CD4-positive, alpha-beta T cell treated with Interleukin-10 for 1 hour (primary cell): ENCODE measurements around the gene ABCA13.
"Not testable (repeated sequence)": the region's sequence is repeated elsewhere in the genome, so short reads cannot be mapped to it uniquely, and the experiment has no call there.

Source experiments
- DNase-seq: peaks from one replicate; pipeline ENCODE4 v3.0.0-alpha.2; 2020

ABCA13 gene

GRCh38 chr7:48171202-48171601, at the start of gene ABCA13:
Gene ABCA13 (plus strand): TSS chr7:48171458. CDS start chr7:48171484, 26 bp downstream.
- no peak for DNase-seq

- DNase-seq, result no peak
These were observed 45.2 kb upstream of the ABCA13 start for GRCh38 chr7:48126037-48126436.

GRCh38 chr7:48130658-48131108, 40.6 kb upstream of the ABCA13 start:
- DNase-seq, result no peak

GRCh38 chr7:48132792-48133191, 38.5 kb upstream of the ABCA13 start:
- no peak for DNase-seq

GRCh38 chr7:48139459-48139858, 31.8 kb upstream of the ABCA13 start:
- DNase-seq, result no peak

GRCh38 chr7:48140001-48140681, 31.1 kb upstream of the ABCA13 start:
- DNase-seq, result no peak

- DNase-seq, result no peak
These were observed 29.7 kb upstream of the ABCA13 start for GRCh38 chr7:48141521-48141920.

GRCh38 chr7:48144291-48144768, 26.9 kb upstream of the ABCA13 start:
- no peak for DNase-seq

GRCh38 chr7:48147078-48147591, 24.1 kb upstream of the ABCA13 start:
- no peak for DNase-seq

GRCh38 chr7:48147690-48148089, 23.6 kb upstream of the ABCA13 start:
- DNase-seq, result not testable (repeated sequence)

- DNase-seq, result no peak
These were observed 22.9 kb upstream of the ABCA13 start for GRCh38 chr7:48148311-48148710.

- no peak for DNase-seq
These were observed 22.2 kb upstream of the ABCA13 start for GRCh38 chr7:48149058-48149457.

- DNase-seq, result no peak
These were observed 21.2 kb upstream of the ABCA13 start for GRCh38 chr7:48150086-48150485.

- peak; percentile 37 for DNase-seq
These were observed 16.4 kb upstream of the ABCA13 start for GRCh38 chr7:48154792-48155413.

GRCh38 chr7:48158404-48158803, 12.9 kb upstream of the ABCA13 start:
- no peak for DNase-seq

- no peak for DNase-seq
These were observed 9.7 kb upstream of the ABCA13 start for GRCh38 chr7:48161407-48162125.

- no peak for DNase-seq
These were observed 6.1 kb upstream of the ABCA13 start for GRCh38 chr7:48165157-48165556.

GRCh38 chr7:48168159-48168558, 3.1 kb upstream of the ABCA13 start:
- no peak for DNase-seq

- DNase-seq, result no peak
These were observed 752 bp upstream of the ABCA13 start for GRCh38 chr7:48170506-48170905.

GRCh38 chr7:48173313-48173712, 2.1 kb downstream of the ABCA13 start:
- DNase-seq, result no peak

- no peak for DNase-seq
These were observed 2.6 kb downstream of the ABCA13 start for GRCh38 chr7:48173756-48174382.

- no peak for DNase-seq
These were observed 3.8 kb downstream of the ABCA13 start for GRCh38 chr7:48175019-48175418.

- no peak for DNase-seq
These were observed 5.2 kb downstream of the ABCA13 start for GRCh38 chr7:48176356-48176893.
